A549 (cell line): ENCODE data around the gene NUCKS1. TPM values are rescaled to one million over a fixed set of nuclear protein-coding genes. Genes with fewer than 3 reads are reported as not detected.

Experiments
- ATAC-seq, 2 experiments: fragments of 200-7000 bp in 1 of 2; fragments of >200 bp in 1 of 2; cut with Nextera tagmentation in 1 of 2; cut with Tn5 transposase in 1 of 2; 3 replicates each; pipeline versions ENCODE4 v1.8.0 to v1.9.1; 2018 to 2020; ENCODE audit warnings: mild to moderate bottlenecking in 1 of 2, moderate library complexity in 1 of 2
- CTCF ChIA-PET: fragments of 300-600 bp; sonication (Branson Sonifier 250); formaldehyde crosslinking; extraction: SDS; loops from one replicate; lab custom pipeline; 2021; ENCODE audit warnings: antibody characterized with exemption, inconsistent platforms; lab: Yijun Ruan, JAX
- POLR2A ChIA-PET: fragments of 350-600 bp; formaldehyde crosslinking; extraction: SDS; loops from one replicate; lab custom pipeline; 2021; ENCODE audit warnings: antibody characterized with exemption, inconsistent platforms; lab: Yijun Ruan, JAX
- DNase-seq, 2 experiments: peaks; one replicate each; pipeline versions ENCODE4 v3.0.0 to v3.0.0-alpha.2; 2011 to 2016; ENCODE audit warnings: low read depth in 1 of 2, low spot score in 1 of 2
- FAIRE-seq: peaks from 2 replicates; lab custom pipeline; 2011; peaks lifted over from hg19 to GRCh38; lab: Jason Lieb, UNC
- H3K27ac ChIP-seq, 2 experiments: fragments of >200 bp; sonication (Bioruptor Twin); formaldehyde crosslinking; 3 replicates each; pipeline ENCODE4 v1.5.1; 2016 to 2017
- H3K4me1 ChIP-seq: fragments of >200 bp; sonication (Bioruptor Twin); formaldehyde crosslinking; 3 replicates; pipeline ENCODE4 v1.6.1; 2016
- H3K4me2 ChIP-seq: fragments of >200 bp; sonication (Bioruptor Twin); formaldehyde crosslinking; 3 replicates; pipeline ENCODE4 v1.6.1; 2016
- H3K4me3 ChIP-seq: fragments of >200 bp; sonication (Bioruptor Twin); formaldehyde crosslinking; 3 replicates; pipeline ENCODE4 v1.5.1; 2016
- H3K9me3 ChIP-seq: fragments of >200 bp; sonication (Bioruptor Twin); formaldehyde crosslinking; 3 replicates; pipeline ENCODE4 v1.6.1; 2016
- ATOH8 ChIP-seq: fragments of 250-450 bp; sonication (Bioruptor Pico); IDR thresholded peaks from 2 replicates; pipeline ENCODE4 v1.5.0; 2020; ENCODE audit warnings: low read depth, mild to moderate bottlenecking, moderate library complexity
- BCL3 ChIP-seq: fragments of >200 bp; sonication (Bioruptor Twin); formaldehyde crosslinking; IDR thresholded peaks from 3 replicates; pipeline ENCODE4 v1.6.1; 2016
- BHLHE40 ChIP-seq: IDR thresholded peaks from 2 replicates; pipeline ENCODE4 v1.6.1; 2012; ENCODE audit warnings: low read depth, low read length, inconsistent platforms
- CBX8 ChIP-seq: fragments of 200-600 bp; sonication (generic); IDR thresholded peaks from 2 replicates; pipeline ENCODE4 v1.6.1; 2016
- CEBPB ChIP-seq, 2 experiments: fragments of >200 bp in 1 of 2; sonication (Bioruptor Twin) in 1 of 2; formaldehyde crosslinking in 1 of 2; IDR thresholded peaks; 2 replicates each; pipeline ENCODE4 v1.6.1; 2012 to 2016
- CHD2 ChIP-seq: fragments of 150-350 bp; IDR thresholded peaks from 2 replicates; pipeline ENCODE4 v1.6.1; 2014; ENCODE audit warnings: low read length; ENCODE audit not compliant: partially characterized antibody
- EHMT2 ChIP-seq: fragments of 200-600 bp; sonication (generic); IDR thresholded peaks from 2 replicates; pipeline ENCODE4 v1.6.1; 2016; ENCODE audit warnings: antibody characterized with exemption, low read depth, mild to moderate bottlenecking, moderate library complexity
- FOSB ChIP-seq: fragments of 250-450 bp; sonication (Bioruptor Pico); IDR thresholded peaks from 2 replicates; pipeline ENCODE4 v1.5.0; 2020; ENCODE audit warnings: mild to moderate bottlenecking, moderate library complexity
- HES2 ChIP-seq: fragments of >200 bp; sonication (Bioruptor Twin); formaldehyde crosslinking; IDR thresholded peaks from 2 replicates; pipeline ENCODE4 v1.6.1; 2016
- HEYL ChIP-seq: fragments of 250-450 bp; sonication (Bioruptor Pico); IDR thresholded peaks from 2 replicates; pipeline ENCODE4 v1.8.0; 2021; ENCODE audit warnings: mild to moderate bottlenecking, moderate library complexity
- HOXB5 ChIP-seq: fragments of 250-450 bp; sonication (Bioruptor Pico); IDR thresholded peaks from 2 replicates; pipeline ENCODE4 v1.5.0; 2020; ENCODE audit warnings: mild to moderate bottlenecking, moderate library complexity
- MAZ ChIP-seq: fragments of 150-350 bp; IDR thresholded peaks from 2 replicates; pipeline ENCODE4 v1.6.1; 2014; ENCODE audit warnings: antibody characterized with exemption, low read depth, low read length, borderline replicate concordance
- MYC ChIP-seq: IDR thresholded peaks from 2 replicates; pipeline ENCODE4 v1.6.1; 2012; ENCODE audit warnings: mild to moderate bottlenecking, inconsistent platforms, low read length, improper control_type of control experiment, borderline replicate concordance
- NR3C1 ChIP-seq: fragments of >200 bp; sonication (Bioruptor Twin); formaldehyde crosslinking; IDR thresholded peaks from 3 replicates; pipeline ENCODE4 v1.6.1; 2017
- PBX3 ChIP-seq: IDR thresholded peaks from 2 replicates; pipeline ENCODE4 v1.6.1; 2012
- PHF8 ChIP-seq: fragments of 200-600 bp; sonication (generic); IDR thresholded peaks from 2 replicates; pipeline ENCODE4 v1.6.1; 2016; ENCODE audit warnings: low read depth, mild to moderate bottlenecking, antibody characterized with exemption, moderate library complexity, borderline replicate concordance
- POLR2A ChIP-seq: IDR thresholded peaks from 2 replicates; pipeline ENCODE4 v1.6.1; 2012; ENCODE audit warnings: mild to moderate bottlenecking, low read length
- RFX5 ChIP-seq: fragments of 450-650 bp; IDR thresholded peaks from 2 replicates; pipeline ENCODE4 v1.7.1; 2014; ENCODE audit warnings: antibody characterized with exemption, mild to moderate bottlenecking, moderate library complexity
- RNF2 ChIP-seq: fragments of 200-600 bp; sonication (generic); IDR thresholded peaks from 2 replicates; pipeline ENCODE4 v1.6.1; 2016; ENCODE audit warnings: low read depth, mild to moderate bottlenecking, antibody characterized with exemption, moderate library complexity, borderline replicate concordance
- SMC3 ChIP-seq: fragments of >200 bp; sonication (Bioruptor Twin); formaldehyde crosslinking; IDR thresholded peaks from 3 replicates; pipeline ENCODE4 v1.6.1; 2018; ENCODE audit warnings: inconsistent platforms
- ZC3H11A ChIP-seq: fragments of 450-650 bp; IDR thresholded peaks from 2 replicates; pipeline ENCODE4 v1.6.1; 2014; ENCODE audit warnings: antibody characterized with exemption, mild to moderate bottlenecking
- WGBS: methylation state at CpG from one replicate; pipeline ENCODE4 v1.1.6; 2017; ENCODE audit errors: missing lambda C conversion rate; 5-methylcytosine and 5-hydroxymethylcytosine counted together
- polyA plus RNA-seq, 4 experiments: library from polyadenylated mRNA; depleted of rRNA in 3 of 4; stranded (reverse); fragments of >200 nt; fragmentation: RNase III in 1 of 4; extraction: RNeasy Plus Mini Kit Qiagen cat#74134 plus additional on column Dnase treatment in 1 of 4; gene quantifications; 2 replicates in 3 of 4; 3 replicates in 1 of 4; pipeline ENCODE4 v1.2.3, GENCODE V29; 2011 to 2017

The NUCKS1 gene
- polyA plus RNA-seq, 2 of the 4 experiments (the other 2 are of a cell fraction) = 141 to 190 TPM

GRCh38 chr1:205716371-205717132, 33.4 kb downstream of the NUCKS1 start:
- no peak for DNase-seq
- Histone ChIP-seq H3K4me2 (no peak overlapping the region), H3K4me3 (no peak overlapping the region), H3K9me3 (no peaks in the 10 kb centered on the region), H3K27ac (no peak overlapping the region), H3K4me1 (peaks cover 10% of the 10 kb centered on the region; the same call in 2 of the 3 replicates)
- CTCF ChIA-PET = interaction anchor here (1.2 kb wide), 1 partner anchor 125 kb away, joined by 5 read pairs; no protein-coding TSS in a partner anchor
- FAIRE-seq = no peak
- TF ChIP-seq PHF8 (no peak), RFX5 (no peak)
- POLR2A ChIA-PET = no interaction called here
- ATAC-seq = no peak
- 90% methylated on average over 7 of the region's 7 CpGs for WGBS

GRCh38 chr1:205715628-205716027, 34.4 kb downstream of the NUCKS1 start:
- Histone ChIP-seq H3K9me3 (no peaks in the 10 kb centered on the region), H3K4me2 (no peak overlapping the region), H3K4me3 (no peak overlapping the region), H3K27ac (no peak overlapping the region), H3K4me1 (peaks cover 10% of the 10 kb centered on the region; the same call in 2 of the 3 replicates)
- DNase-seq (no peak), ATAC-seq (no peak), FAIRE-seq (no peak)
- WGBS = 93% methylated on average over 5 of the region's 5 CpGs
- ChIA-PET POLR2A (no interaction called here), CTCF (interaction anchor here (1.1 to 8.3 kb wide), 3 partner anchors 58 to 192 kb away, joined by 3 to 230 read pairs (median 14); no protein-coding TSS in a partner anchor)
- no peak for TF ChIP-seq MAZ

- Histone ChIP-seq H3K27ac (no peak overlapping the region), H3K9me3 (no peaks in the 10 kb centered on the region), H3K4me1 (peaks cover 10% of the 10 kb centered on the region; the same call in 2 of the 3 replicates), H3K4me2 (no peak overlapping the region), H3K4me3 (no peak overlapping the region)
- ChIA-PET CTCF (interaction anchor here (0.6 to 8.3 kb wide), 9 partner anchors 11 to 191 kb away, joined by 3 to 230 read pairs (median 4); no protein-coding TSS in a partner anchor), POLR2A (interaction anchor here (0.6 kb wide), 1 partner anchor 30 kb away, joined by 5 read pairs; no protein-coding TSS in a partner anchor)
- TF ChIP-seq FOSB (no peak), PBX3 (no peak), RNF2 (no peak), BHLHE40 (no peak), HES2 (no peak), CBX8 (no peak), ZC3H11A (no peak), EHMT2 (no peak), BCL3 (no peak), SMC3 (no peak), HOXB5 (no peak), NR3C1 (no peak), CEBPB (IDR thresholded peaks at IDR 0.05) (no peak), ATOH8 (CRISPR knock-in tag) (no peak), PHF8 (no peak), POLR2A (no peak), HEYL (no peak), CHD2 (no peak), MYC (no peak)
- no peak for ATAC-seq
- 96% methylated on average over 4 of the region's 4 CpGs for WGBS
- no peak for FAIRE-seq
- DNase-seq = no peak
These were observed 35.1 kb downstream of the NUCKS1 start for GRCh38 chr1:205714906-205715246.
